Left renal pelvis (tissue), 4 donors: ENCODE results near the gene IGIP. TPM values are rescaled to one million over a fixed set of nuclear protein-coding genes. Genes with fewer than 3 reads are reported as not detected.
A peak's percentile ranks its signal among the peaks of the same experiment; 100 is the strongest.

ENCODE experiments used
- DNase-seq, 4 donors: peaks; one replicate each; pipeline ENCODE4 v3.0.0-alpha.2; 2013; ENCODE audit warnings: low read depth in 4 of 4, low spot score in 3 of 4
- polyA plus RNA-seq, 4 donors: library from polyadenylated mRNA; unstranded; fragments of 120-200 nt; gene quantifications; one replicate each; pipeline ENCODE4 v1.2.1, GENCODE V29; 2013; ENCODE audit not compliant: insufficient read length in 4 of 4

Gene IGIP
- 1 to 10 TPM; 7.2 to 8.6 (median 8.3) TPM for polyA plus RNA-seq

DNA sequence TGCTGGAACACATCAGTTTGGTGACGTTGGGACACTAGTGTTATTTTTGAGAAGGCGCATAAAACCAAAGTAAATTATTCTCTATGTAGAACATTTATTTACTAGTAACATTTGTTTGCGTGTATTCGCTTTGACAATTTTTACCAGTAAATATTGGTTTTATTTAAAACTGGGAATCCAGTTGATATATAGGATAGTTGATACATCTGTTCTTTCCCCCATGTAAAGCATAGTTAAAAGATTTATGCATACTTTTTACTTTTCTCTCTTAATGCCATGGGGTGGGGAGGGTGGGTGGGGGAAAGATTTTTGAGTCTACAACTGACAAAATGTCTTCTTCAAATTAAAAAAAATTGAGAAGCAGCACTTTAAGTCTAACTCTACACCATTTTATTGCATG lies at the start of gene IGIP:
IGIP (plus strand) TSS at position 301 of the 400 bp plus-strand sequence. CDS start 2,540 bp downstream, outside the sequence.
- no peak for DNase-seq

DNA sequence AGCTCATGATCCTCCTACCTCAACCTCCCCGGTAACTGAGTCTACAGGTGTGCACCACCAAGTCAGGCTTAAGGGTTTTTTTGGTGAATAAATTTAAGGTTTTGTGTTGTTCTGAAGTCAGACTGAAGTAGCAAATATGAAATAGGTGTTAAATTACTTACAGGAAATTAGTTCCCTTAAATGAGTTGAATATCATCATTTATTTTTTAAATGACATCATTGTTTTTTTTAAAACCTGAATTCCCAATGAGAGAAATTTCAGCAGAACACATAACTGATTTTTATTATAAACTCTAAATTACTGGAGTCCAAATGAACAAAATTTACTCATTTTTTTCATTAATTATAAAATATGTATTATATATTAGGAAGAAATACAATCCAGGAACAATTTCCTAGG lies 49.6 kb upstream of the IGIP start:
- no peak for DNase-seq

DNA sequence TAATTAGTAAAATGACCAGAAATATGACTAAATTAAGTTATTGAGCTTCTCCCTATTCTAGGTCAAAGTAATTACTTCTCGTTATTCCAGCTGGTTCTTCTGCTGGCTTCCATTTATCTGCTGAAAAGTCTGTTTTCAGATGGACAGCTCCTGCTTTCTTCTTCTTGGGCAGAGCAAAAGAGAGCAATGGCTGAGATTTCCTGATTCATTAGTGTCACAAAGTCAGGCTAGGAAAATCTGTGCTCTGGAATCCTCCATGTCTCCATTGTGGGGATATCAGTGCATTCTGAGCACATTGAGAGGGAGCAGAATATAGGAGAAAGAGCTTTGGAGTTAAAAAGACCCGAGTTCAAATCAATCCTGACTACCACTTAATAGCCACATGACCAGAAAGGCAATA lies 48.9 kb upstream of the IGIP start:
- no peak for DNase-seq

DNA sequence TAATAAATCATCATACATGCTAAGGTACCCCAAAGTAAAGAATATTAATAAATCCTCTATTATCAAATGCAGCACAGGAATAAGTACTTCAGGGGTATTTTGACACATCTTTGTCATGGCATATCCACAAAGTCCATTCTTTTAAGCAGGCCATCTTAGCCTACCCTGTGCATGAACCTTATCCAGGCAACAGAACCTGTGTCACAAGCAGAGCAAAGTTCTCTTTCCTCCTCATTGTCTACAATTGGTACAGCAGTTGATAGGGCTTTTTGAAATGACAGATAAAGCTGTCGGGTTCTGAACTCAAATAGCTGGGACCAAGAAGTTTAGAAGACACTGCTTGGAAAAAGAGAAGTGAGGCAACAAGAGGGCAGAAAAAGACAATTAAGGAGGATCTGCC lies 42.6 kb upstream of the IGIP start:
- DNase-seq: no peak

DNA sequence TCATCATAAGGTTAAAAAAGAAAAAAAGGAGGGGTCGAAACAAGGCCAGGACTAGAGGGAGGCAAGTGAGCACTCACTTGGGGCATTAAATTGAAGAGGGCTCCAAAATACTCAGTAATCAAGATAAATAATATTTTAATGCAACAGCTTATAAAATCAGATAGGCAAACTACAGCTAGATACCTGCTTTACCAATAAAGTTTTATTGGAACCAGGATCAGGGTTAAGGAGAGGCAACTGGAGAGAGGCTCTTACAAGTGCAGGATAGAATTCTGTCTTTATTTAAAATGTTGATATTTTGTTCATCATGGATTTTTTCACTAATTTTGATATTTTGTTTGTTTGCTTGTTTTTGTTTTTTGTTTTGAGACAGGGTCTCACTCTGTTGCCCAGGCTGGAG lies 42.1 kb upstream of the IGIP start:
- no peak for DNase-seq

DNA sequence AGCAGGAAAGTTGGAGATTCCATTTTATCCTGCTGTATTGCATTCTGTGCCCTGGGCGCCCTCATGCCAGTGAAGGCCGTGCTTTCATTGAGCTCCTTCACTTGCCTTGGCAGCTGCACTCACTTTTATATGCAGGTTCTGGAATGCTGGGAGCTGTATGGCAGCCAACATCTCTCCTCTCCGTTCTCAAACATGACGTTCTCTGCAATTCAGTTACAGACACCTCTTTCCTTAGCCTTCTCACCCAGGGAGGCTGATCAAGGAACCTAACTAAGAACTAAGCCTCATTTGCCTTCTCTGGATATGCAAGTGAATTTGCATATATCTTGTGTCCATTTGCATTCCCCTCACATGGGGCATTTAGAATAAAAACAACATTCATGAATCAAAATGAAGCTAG lies 41.2 kb upstream of the IGIP start:
- no peak for DNase-seq

DNA sequence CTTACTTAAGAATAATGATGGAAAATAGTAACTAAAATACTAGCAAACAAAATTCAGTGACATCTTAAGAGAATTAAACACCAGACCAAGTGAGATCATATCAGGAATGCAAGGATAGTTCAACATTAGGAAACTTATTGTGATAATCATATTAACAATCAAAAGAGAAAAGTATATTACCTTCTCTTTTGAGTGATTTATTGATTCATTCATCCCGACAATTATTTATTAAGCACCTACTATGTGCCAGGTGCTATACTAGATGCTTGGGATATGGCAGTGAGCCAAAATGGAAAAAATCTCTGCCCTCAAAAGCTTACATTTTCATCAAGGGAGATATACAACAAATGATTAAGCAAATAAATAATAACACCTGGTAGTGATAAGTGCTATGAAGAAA lies 35.5 kb upstream of the IGIP start:
- no peak for DNase-seq

DNA sequence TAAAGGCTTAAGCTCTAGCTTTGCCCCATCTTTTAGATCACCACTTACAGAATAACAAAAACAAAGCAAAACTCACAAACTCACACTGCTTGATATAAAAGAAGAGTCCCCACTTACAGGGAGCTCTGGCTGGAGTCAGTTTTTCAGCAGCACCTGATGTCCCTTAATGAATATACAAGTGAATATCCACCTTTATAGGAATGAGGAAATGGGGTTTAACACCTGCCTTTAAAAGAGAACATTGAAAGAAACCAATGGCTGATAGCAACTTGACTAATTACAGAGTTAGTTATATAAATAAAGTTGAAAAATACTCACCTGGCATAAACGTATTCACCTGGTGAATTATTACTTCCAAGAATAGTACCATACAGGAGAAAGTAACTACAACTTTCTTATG lies 32.6 kb upstream of the IGIP start:
- DNase-seq: no peak

DNA sequence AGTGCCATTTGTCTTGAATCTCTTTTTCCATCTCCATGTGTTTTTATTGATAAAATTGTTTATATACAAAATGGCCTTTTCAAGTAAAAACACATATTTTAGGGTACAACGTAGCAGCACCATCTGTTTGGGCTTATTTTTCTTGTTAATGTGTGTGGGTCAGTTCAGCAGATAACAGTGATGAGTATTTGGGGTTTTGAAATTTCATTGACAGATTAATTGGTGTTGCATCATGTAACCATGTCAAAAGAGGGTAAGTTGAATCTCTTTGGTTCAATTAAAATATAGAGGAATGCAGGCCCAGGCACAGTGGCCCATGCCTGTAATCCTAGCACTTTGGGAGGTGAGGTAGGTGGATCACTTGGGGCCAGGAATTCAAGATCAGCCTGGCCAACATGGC lies 31.9 kb upstream of the IGIP start:
- no peak for DNase-seq

DNA sequence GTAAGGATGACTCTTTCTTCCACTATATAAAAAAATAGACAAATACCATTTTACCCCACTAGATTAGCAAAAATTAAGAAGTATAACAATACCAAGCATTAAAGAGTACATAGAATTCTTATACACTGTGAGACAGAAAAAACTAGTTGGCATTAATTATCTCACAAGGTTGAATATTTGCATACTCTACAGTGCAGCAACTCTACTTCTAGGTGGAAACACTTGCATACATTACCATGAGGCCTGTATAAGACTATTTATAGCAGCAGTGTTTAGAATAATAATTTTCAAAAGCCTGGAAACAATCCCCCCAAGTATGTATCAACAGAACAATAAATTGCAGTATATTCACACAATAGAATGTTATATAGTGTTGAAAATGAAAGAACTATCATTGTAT lies 30.8 kb upstream of the IGIP start:
- no peak for DNase-seq

DNA sequence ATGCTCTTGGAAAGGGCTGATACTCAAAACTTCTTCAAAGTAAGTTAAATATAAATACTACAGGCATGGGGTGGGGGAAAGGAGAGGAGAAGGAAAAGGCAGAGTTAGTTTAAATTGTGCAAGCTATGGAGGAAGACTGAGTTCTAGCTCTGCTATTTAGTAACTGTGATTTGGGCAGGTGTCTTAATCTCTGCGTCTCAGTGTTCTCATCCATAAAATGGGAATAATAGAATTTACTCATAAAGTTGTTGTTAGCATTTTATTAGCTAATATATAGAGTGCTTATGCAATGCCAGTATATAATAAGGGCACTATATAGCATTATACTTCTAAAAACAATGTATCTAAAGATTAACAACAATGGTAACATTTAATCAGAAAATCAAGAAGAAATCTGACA lies 24.6 kb upstream of the IGIP start:
- DNase-seq: no peak

DNA sequence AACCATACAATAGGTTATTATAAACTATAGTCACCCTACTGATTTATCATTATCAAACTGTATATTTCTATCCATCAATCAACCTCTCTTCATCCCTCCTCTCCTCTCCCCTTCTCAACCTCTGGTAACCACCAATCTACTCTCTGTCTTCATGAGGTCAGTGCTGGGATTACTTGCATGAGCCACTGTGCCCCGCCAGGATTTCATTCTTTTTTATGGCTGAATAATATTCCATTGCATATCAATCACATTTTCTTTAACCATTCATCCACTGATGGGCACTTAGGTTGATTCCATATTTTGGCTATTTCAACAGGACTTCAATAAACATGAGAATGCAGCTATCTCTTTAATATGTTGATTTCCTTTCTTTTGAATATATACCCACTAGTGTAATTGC lies 22.6 kb upstream of the IGIP start:
- DNase-seq: no peak

DNA sequence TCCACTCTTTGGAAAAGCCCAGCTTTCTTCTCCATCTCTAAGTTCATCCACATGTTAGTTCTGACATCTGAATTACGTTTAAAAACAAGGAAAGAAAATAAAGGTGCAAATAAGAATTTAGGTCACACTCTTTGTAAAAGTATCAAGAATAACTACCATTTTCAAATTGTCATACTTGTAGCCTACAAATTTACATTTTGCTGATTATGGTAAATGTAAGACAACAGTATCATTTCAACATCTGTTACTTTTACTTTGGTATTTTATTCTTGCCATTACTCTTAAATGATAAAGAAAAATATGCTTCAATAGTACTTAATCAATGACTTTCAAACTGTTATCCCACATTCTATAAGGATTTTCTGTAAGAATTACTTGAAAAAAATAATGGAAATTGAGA lies 21.6 kb upstream of the IGIP start:
- no peak for DNase-seq

DNA sequence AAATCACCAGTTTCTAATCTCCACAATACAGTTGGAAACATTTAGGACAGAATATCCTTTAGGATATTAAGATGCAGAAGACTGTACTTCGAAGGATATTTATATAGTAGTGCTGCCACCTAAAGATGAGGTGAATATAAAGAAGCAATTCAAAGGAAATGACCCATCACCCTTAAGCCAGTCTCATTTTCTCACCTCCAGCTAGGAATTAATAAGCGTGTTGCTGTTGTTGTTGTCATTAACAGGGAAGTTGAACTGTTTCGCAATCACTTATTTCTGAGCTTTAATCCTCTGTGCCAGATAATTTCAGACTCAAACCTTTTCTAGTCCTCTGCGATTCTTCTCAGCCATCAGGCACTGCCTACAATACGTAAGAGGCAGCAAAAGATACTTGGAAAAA lies 19.6 kb upstream of the IGIP start:
- no peak for DNase-seq

DNA sequence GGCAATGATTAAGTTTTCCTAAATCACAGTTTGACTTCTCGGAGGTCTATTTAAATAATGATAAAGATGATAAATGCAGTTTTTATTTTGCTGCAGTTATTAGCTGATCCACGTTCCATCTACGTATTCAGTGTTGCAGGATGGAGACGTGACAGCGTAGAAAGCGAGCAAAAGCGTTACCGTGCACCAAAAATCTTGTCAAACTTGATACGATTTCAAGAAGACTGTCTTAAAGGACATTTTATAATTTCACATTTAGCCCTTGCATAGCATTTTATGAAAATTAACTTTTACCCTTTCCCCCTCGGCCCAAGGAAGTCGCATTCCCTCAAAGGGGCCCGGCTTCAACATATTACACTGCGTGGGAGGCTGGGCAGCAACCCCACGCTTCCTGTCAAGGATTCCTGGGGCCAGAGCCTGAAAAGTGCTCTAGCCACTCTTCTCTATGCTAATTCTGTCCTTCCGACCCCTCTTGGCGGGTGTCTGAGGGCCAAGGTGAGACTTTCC lies 18.9 kb upstream of the IGIP start:
- DNase-seq: peak in 1 of 4 donors; percentile 19

DNA sequence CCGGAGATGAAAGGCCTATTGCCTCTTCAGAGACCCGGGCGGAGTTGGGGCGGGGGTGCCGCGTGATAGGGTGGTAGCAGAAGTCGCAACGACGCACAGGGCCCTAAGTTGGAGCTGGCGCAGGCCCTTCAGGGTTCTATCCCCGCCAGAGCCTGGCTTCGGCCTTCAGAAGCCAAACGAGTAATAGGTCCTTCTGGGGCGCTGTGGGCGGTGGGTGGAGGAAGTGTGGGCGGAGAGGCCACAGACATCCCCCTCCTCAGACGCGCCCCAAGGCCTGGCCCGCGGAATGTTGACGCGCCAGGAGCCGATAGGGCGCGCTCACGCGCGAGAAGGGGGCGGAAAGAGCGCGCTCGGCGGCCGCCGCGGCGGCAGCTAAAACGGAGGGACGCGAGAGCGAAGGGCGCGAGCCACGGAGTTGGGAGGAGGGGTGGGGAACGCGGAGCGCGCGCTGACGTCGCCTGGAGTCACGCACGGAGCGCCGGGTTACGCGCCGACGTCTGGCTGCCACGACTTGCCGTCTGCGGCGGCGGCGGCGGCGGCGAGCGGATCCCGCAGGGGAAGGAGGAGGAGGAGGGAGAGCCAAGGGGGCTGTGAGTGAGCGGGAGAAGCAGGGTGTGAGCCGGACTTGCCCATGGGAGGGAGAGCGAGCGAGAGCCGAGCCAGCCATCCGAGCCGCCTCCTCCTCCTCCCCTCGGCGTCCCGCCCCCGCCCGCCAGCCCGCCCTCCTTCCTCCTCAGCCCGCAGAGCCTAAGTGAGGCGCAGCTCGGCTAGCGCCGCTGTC lies 18.2 kb upstream of the IGIP start:
- peak in 3 of 4 donors; percentile 77 to 81 (median 80) for DNase-seq

DNA sequence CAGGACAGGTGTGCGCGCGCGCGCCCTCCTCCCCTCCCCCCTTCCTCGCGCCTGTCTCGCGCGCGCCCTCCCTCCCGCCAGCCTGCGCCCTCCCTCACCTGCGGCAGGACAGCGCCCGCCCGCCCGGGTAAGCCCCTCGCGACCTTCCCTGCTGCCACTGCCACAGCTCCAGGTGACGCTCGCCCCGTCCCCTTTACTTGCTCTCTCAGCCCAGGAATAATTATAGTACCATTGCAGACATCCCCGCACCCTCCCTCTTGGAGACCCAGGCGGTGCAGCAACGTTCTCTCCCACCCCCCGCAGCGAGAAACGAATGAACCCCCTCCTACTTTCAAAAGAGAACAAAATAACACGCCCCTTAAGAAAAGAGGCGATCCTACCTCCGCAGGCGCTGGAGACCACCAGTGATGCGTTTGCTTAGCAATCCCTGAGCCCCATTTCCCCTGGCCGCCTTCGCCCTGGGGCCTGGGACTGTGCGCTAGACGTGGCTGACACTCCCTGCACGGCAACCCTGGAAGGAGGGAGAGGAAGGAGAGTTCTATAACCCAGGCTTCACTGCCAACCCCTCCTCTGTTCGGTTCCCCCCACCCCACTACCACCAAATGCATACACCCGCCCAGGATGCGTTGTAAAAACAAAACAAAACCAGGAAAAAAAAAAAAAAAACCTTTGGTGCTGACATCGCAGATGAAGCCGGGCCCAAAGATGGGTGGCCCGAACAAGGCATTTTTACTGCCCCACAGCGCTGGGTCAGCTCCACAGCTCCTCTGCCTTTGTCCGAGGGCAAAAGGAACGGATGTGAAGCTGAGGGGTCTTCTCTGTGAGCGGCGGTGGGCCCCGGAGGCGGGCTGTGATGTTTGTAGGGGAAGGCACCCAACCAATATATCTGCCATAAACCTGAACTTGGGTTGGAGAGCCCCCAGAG lies 17.4 kb upstream of the IGIP start:
- DNase-seq: peak in 1 of 4 donors; percentile 18

DNA sequence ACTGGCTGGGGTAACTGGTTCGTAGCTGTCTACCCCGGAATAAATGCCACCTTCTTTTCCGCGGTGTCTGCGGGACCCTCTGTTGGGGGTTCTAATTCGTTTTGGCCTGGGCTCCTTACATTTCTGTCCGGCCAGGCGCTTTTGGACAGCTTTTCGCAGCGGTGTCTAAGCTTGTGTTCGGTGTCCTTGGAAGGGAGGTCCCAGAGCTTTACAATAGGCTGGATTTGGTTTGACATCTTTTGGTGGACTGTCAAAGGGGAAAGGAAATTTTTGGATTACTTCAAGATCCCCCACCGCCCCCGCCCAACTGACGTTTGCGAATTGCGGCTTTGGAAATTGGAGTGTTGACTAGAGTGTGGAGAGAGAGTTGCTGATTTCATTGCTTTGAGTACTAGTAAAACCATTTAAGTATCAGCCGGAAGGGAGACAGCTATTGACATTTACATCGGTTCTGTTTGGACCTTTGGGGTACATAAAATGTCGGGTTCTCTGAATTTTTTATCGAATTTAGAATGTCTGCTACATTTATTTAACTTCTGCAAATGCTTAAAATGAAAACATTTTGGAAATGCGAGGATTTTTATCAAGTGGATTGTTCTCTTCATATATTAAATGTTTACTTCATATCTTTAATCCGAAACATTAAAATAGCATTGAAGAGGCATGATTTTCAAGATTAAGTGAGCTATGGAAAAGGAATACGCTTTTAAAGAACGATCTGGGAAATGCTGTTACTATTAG lies 16.5 kb upstream of the IGIP start:
- DNase-seq: peak in 1 of 4 donors; percentile 46

DNA sequence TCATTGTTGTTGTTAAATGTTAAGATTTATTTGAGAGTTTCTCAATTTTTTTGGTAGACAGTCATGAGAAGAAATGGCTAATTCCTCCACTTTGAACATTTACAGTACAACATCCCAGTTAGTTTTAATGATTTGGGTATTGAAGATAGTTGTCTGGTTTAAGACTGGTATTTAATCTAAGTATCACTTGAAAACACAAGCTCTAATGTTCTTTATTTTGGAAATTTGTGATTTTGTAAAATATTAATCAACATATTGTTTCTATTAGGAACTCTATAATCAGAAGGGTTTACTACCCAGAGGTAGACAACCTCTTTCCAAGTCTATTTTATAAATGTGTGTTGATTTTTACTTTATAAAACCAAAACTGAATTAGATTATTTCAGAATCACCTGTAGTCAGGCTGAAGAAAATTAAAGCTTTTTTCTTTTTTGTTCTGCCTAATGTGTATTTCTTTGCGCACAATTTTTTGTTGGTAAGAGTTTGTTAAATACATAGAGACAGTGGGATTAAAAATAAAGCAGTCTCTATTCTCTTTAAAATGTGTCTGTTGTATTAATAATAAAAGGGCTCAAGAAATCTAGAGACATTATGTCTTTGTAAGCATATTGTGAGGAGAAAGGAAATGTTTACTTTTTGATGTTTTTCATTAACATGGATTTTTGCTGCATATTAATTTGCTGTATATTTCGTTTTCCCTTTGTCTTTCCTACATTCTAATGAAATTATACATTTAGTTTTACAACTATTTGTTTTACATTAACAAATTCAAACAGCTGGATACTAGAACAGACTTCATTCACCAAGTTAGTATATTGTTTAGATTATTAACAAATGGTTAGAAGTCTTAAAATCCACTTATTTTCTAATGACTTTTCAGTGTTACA lies 15.7 kb upstream of the IGIP start:
- peak in 1 of 4 donors; percentile 33 for DNase-seq

DNA sequence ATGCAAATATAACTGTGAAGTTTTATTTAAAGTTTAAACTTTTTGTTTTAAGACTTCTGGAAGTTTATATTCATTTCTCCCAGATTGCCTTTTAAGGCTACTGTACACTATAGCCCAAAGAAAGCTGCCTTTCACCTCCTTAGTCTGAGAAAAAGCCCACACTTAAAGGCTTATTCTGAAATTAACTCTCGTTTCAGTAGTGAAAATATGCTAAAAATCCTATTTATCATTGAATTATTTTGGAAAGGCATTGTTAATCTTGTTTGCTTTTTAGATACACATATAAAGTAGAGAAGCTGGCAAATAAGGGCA lies 15.1 kb upstream of the IGIP start:
- no peak for DNase-seq
